H1 (cell line): ENCODE results near the gene PABPN1. TPM values are rescaled to one million over a fixed set of nuclear protein-coding genes. Genes with fewer than 3 reads are reported as not detected.

Experiments
- CTCF ChIA-PET: fragments of 300-600 bp; sonication (Branson Sonifier 250); formaldehyde crosslinking; loops from one replicate; lab custom pipeline; 2021; ENCODE audit not compliant: partially characterized antibody; lab: Charles Lee
- POLR2A ChIA-PET: fragments of 300-600 bp; sonication (Branson Sonifier 250); formaldehyde crosslinking; loops from one replicate; lab custom pipeline; 2021; ENCODE audit warnings: inconsistent platforms; ENCODE audit not compliant: partially characterized antibody; lab: Charles Lee
- DNase-seq, 2 experiments: peaks; one replicate each; pipeline versions ENCODE4 v3.0.0 to v3.0.0-alpha.2; 2010 to 2022; ENCODE audit warnings: low spot score in 2 of 2, low read depth in 1 of 2, mixed read lengths in 1 of 2
- FAIRE-seq: peaks from 2 replicates; lab custom pipeline; 2011; peaks lifted over from hg19 to GRCh38; lab: Jason Lieb, UNC
- H2AFZ ChIP-seq: 2 replicates; pipeline ENCODE4 v1.8.1; 2012; ENCODE audit warnings: low read length, inconsistent platforms
- H2AK5ac ChIP-seq: 2 replicates; pipeline ENCODE4 v1.6.1; 2013; ENCODE audit warnings: low read depth, low read length
- H2BK120ac ChIP-seq: replicated peaks from 2 replicates; pipeline ENCODE3; 2013; ENCODE audit warnings: low read depth, low read length, inconsistent platforms
- H2BK12ac ChIP-seq: 2 replicates; pipeline ENCODE4 v1.6.1; 2013; ENCODE audit warnings: low read depth, low read length
- H2BK15ac ChIP-seq: 2 replicates; pipeline ENCODE4 v1.6.1; 2013; ENCODE audit warnings: low read length
- H2BK20ac ChIP-seq: 2 replicates; pipeline ENCODE4 v1.6.1; 2013; ENCODE audit warnings: low read length
- H2BK5ac ChIP-seq: 2 replicates; pipeline ENCODE4 v1.6.1; 2013; ENCODE audit warnings: low read depth, low read length
- H3K14ac ChIP-seq: 2 replicates; pipeline ENCODE4 v1.6.1; 2013; ENCODE audit warnings: inconsistent platforms; ENCODE audit not compliant: insufficient read length
- H3K18ac ChIP-seq: 2 replicates; pipeline ENCODE4 v1.6.1; 2013; ENCODE audit warnings: low read length; ENCODE audit errors: extremely low read depth
- H3K23ac ChIP-seq: 2 replicates; pipeline ENCODE4 v1.6.1; 2013; ENCODE audit warnings: inconsistent platforms; ENCODE audit not compliant: insufficient read length
- H3K23me2 ChIP-seq: 2 replicates; pipeline ENCODE4 v1.6.1; 2013; ENCODE audit warnings: low read depth, low read length
- H3K27ac ChIP-seq: 2 replicates; pipeline ENCODE4 v1.6.1; 2011; ENCODE audit warnings: low read depth, low read length, inconsistent platforms
- H3K27me3 ChIP-seq, 4 experiments: replicated peaks in 1 of 4; 1 replicate in 1 of 4; 2 replicates in 3 of 4; pipeline versions ENCODE4 v1.6.1 to v1.8.1; 2011 to 2013; ENCODE audit warnings: low read length in 3 of 4, mild to moderate bottlenecking in 3 of 4, inconsistent platforms in 2 of 4, mixed read lengths in 2 of 4, moderate library complexity in 1 of 4; ENCODE audit not compliant: control insufficient read depth in 3 of 4, insufficient read depth in 3 of 4; ENCODE audit errors: extremely low read depth in 1 of 4
- H3K36me3 ChIP-seq, 4 experiments: 2 replicates each; pipeline versions ENCODE4 v1.6.1 to v1.8.1; 2011 to 2013; ENCODE audit warnings: mild to moderate bottlenecking in 4 of 4, low read length in 3 of 4, moderate library complexity in 2 of 4, control low read depth in 1 of 4, inconsistent platforms in 1 of 4; ENCODE audit not compliant: insufficient read depth in 4 of 4, control insufficient read depth in 2 of 4
- H3K4ac ChIP-seq: replicated peaks from 2 replicates; pipeline ENCODE3; 2013; ENCODE audit warnings: low read length, low read depth, mixed read lengths, inconsistent platforms; ENCODE audit not compliant: insufficient read length
- H3K4me1 ChIP-seq, 4 experiments: replicated peaks in 1 of 4; 1 replicate in 1 of 4; 2 replicates in 3 of 4; pipeline versions ENCODE4 v1.6.1 to v1.8.1; 2011 to 2013; ENCODE audit warnings: low read length in 3 of 4, inconsistent platforms in 2 of 4, mixed read lengths in 1 of 4; ENCODE audit not compliant: insufficient read depth in 4 of 4, control insufficient read depth in 3 of 4
- H3K4me2 ChIP-seq, 2 experiments: 2 replicates each; pipeline versions ENCODE4 v1.6.1 to v1.8.1; 2011 to 2013; ENCODE audit warnings: low read depth in 2 of 2, low read length in 2 of 2, control low read depth in 1 of 2, inconsistent platforms in 1 of 2, mild to moderate bottlenecking in 1 of 2; ENCODE audit not compliant: insufficient read depth in 1 of 2
- H3K4me3 ChIP-seq, 4 experiments: fragments of 200-600, 300-600 bp in 1 of 4; sonication (generic), shearing (Covaris generic), sonication (Bioruptor Twin) in 1 of 4; 2 replicates each; pipeline versions ENCODE4 v1.5.1 to v1.8.1; 2011 to 2016; ENCODE audit warnings: low read length in 4 of 4, low read depth in 3 of 4, control low read depth in 2 of 4, inconsistent platforms in 2 of 4, mild to moderate bottlenecking in 2 of 4, mixed read lengths in 1 of 4, moderate library complexity in 1 of 4; ENCODE audit not compliant: insufficient read depth in 2 of 4; ENCODE audit errors: extremely low read depth in 1 of 4
- H3K56ac ChIP-seq: replicated peaks from 2 replicates; pipeline ENCODE3; 2013; ENCODE audit warnings: low read depth, mild to moderate bottlenecking, mixed read lengths, low read length, inconsistent platforms; ENCODE audit not compliant: insufficient read length
- H3K79me1 ChIP-seq: 2 replicates; pipeline ENCODE4 v1.6.1; 2013; ENCODE audit warnings: low read depth, low read length, control low read depth
- H3K79me2 ChIP-seq, 2 experiments: 2 replicates each; pipeline versions ENCODE4 v1.6.1 to v1.8.1; 2012 to 2013; ENCODE audit warnings: low read length in 2 of 2, mild to moderate bottlenecking in 2 of 2, inconsistent platforms in 1 of 2; ENCODE audit not compliant: insufficient read depth in 2 of 2, control insufficient read depth in 1 of 2
- H3K9ac ChIP-seq, 4 experiments: replicated peaks in 1 of 4; 1 replicate in 1 of 4; 2 replicates in 3 of 4; pipeline versions ENCODE4 v1.6.1 to v1.8.1; 2011 to 2013; ENCODE audit warnings: low read depth in 3 of 4, low read length in 3 of 4, control low read depth in 2 of 4, mild to moderate bottlenecking in 2 of 4, moderate library complexity in 2 of 4, inconsistent platforms in 1 of 4; ENCODE audit errors: extremely low read depth in 1 of 4
- H3K9me3 ChIP-seq, 2 experiments: 2 replicates each; pipeline versions ENCODE4 v1.6.1 to v1.8.1; 2012 to 2013; ENCODE audit warnings: mild to moderate bottlenecking in 2 of 2, moderate library complexity in 2 of 2, control low read depth in 1 of 2, inconsistent platforms in 1 of 2, low read depth in 1 of 2, low read length in 1 of 2, mixed read lengths in 1 of 2; ENCODE audit not compliant: insufficient read depth in 2 of 2
- H4K20me1 ChIP-seq, 2 experiments: replicated peaks in 1 of 2; 2 replicates each; pipeline versions ENCODE3 to v1.8.1; 2011 to 2013; ENCODE audit warnings: inconsistent platforms in 2 of 2, low read length in 2 of 2, mild to moderate bottlenecking in 1 of 2; ENCODE audit not compliant: insufficient read depth in 2 of 2, control insufficient read depth in 1 of 2
- H4K5ac ChIP-seq: 2 replicates; pipeline ENCODE4 v1.6.1; 2013; ENCODE audit warnings: low read length, low read depth, mixed read lengths, inconsistent platforms; ENCODE audit not compliant: insufficient read length
- H4K8ac ChIP-seq: 2 replicates; pipeline ENCODE4 v1.8.0; 2013; ENCODE audit warnings: mild to moderate bottlenecking, moderate library complexity, low read length, inconsistent platforms; ENCODE audit not compliant: insufficient read depth; ENCODE audit errors: extremely low read depth
- H4K91ac ChIP-seq: replicated peaks from 2 replicates; pipeline ENCODE3; 2013; ENCODE audit warnings: low read length, mixed read lengths, inconsistent platforms; ENCODE audit not compliant: insufficient read length
- CTBP2 ChIP-seq: IDR thresholded peaks from 2 replicates; pipeline ENCODE4 v1.7.0; 2011; ENCODE audit warnings: borderline replicate concordance, mild to moderate bottlenecking, moderate library complexity, mixed read lengths, low read length; ENCODE audit not compliant: insufficient read depth, insufficient read length
- RAD21 ChIP-seq, 2 experiments: IDR thresholded peaks in 1 of 2; conservative IDR thresholded peaks in 1 of 2; 2 replicates each; pipeline ENCODE4 v1.6.1; 2011; ENCODE audit warnings: low read depth in 2 of 2, low read length in 2 of 2, improper control_type of control experiment in 1 of 2, inconsistent platforms in 1 of 2, mild to moderate bottlenecking in 1 of 2, moderate library complexity in 1 of 2
- WGBS, 2 experiments: shearing (Covaris generic) in 1 of 2; methylation state at CpG; one replicate each; pipeline versions ENCODE4 v1.1.6 to v1.1.7; 2013 to 2015; ENCODE audit warnings: low lambda C conversion rate in 2 of 2, mixed read lengths in 2 of 2, inconsistent platforms in 1 of 2, low coverage in 1 of 2, missing lambda C conversion rate in 1 of 2; ENCODE audit not compliant: insufficient replicate concordance in 2 of 2, insufficient coverage in 1 of 2, insufficient read length in 1 of 2; ENCODE audit errors: extremely low coverage in 1 of 2, missing lambda C conversion rate in 1 of 2; 5-methylcytosine and 5-hydroxymethylcytosine counted together
- polyA plus RNA-seq, 7 experiments: library from polyadenylated mRNA; depleted of rRNA in 3 of 7; stranded (reverse) in 5 of 7; unstranded in 2 of 7; fragments of >200 nt in 5 of 7; fragments of 200-250 nt in 2 of 7; gene quantifications; 1 replicate in 5 of 7; 2 replicates in 1 of 7; 4 replicates in 1 of 7; pipeline versions ENCODE4 v1.2.1 to v1.2.3, GENCODE V29; 2011 to 2013; ENCODE audit warnings: missing spikeins in 2 of 7, mixed read lengths in 2 of 7
- total RNA-seq: library from RNA; stranded (reverse); fragmentation: NEBNext Ultra II Directional; extraction: Animal tissue kit (Norgen Biotek cat#: 25700); gene quantifications from 2 replicates; pipeline ENCODE4 v1.2.1, GENCODE V29; 2021

The PABPN1 gene
- total and polyA plus RNA-seq, 2 of the 8 experiments (the other 6 are each of a cell fraction or from before 2014, with no cell fraction given): 300 to 331 TPM

GRCh38 chr14:23299211-23299957 lies 21.9 kb upstream of the PABPN1 start:
- Histone ChIP-seq H4K91ac (no peak overlapping the region), H3K56ac (no peak overlapping the region), H3K79me2 (no peaks in the 10 kb centered on the region), H3K27ac (no peak overlapping the region), H3K36me3 (no peaks in the 10 kb centered on the region), H3K9me3 (no peaks in the 10 kb centered on the region), H3K23me2 (peaks cover 15% of the 10 kb centered on the region), H3K14ac (no peak overlapping the region), H3K79me1 (no peaks in the 10 kb centered on the region), H2BK5ac (no peak overlapping the region), H2BK120ac (no peak overlapping the region), H2AK5ac (no peak overlapping the region), H4K5ac (no peak overlapping the region), H3K9ac (no peak overlapping the region), H2AFZ (no peak overlapping the region), H4K20me1 (peaks cover 3 to 5% of the 10 kb centered on the region in 2 experiments), H3K23ac (no peak overlapping the region), H3K27me3 (peaks cover 19 to 57% (median 48%) of the 10 kb centered on the region in 4 experiments), H3K18ac (no peak overlapping the region), H3K4me1 (peaks cover 0 to 7% (median 1%) of the 10 kb centered on the region in 4 experiments; a peak in 3 of 7 replicates), H2BK15ac (no peak overlapping the region), H2BK12ac (no peak overlapping the region), H2BK20ac (no peak overlapping the region), H3K4me3 (no peak overlapping the region), H3K4me2 (no peak overlapping the region), H3K4ac (no peak overlapping the region), H4K8ac (no peak overlapping the region)
- no peak for FAIRE-seq
- POLR2A ChIA-PET: no interaction called here
- no peak for DNase-seq
- TF ChIP-seq RAD21 (IDR thresholded peaks at IDR 0.05 in 1 of 2, conservative IDR thresholded peaks at IDR 0.05 in 1 of 2; ENCODE audit: low read depth in 2 of 2, low read length in 2 of 2) (peak; percentile 23 to 31; a peak in 3 of 4 replicates), CTBP2 (no peak)
- CTCF ChIA-PET: interaction anchor here (0.7 to 5.6 kb wide), 6 partner anchors 13 to 110 kb away, joined by 3 to 34 read pairs (median 8); partner anchors contain the start of gene PABPN1
- WGBS, 2 experiments: 90% methylated on average over 2 of the region's 2 CpGs; no CpG with 5 or more reads in 1 of the 2 experiments
